Measurements from ENCODE around the gene CACNA1F.

CACNA1F gene

DNA sequence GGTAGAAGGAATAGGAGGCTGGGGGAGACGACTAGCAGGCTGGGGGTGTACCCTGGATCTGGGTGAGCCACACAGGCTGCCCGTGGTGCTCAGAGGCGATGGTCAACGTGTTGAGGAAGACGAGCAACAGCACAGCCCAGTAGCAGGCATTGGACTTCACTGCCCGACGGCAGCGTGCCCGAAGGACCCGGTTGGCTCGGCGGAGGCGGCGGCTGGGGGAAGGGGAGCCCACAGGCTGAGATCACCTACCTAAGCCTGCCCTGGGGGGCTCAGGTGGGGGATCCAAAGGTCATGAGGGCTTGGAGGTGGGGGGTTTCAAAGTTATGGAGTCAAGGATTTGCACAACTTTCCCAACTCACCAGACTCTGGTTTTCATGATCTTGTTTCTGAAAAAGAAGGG is 7.3 kb downstream of the CACNA1F start:
- WGBS = 84% methylated on average over 14 of the region's 14 CpGs

DNA sequence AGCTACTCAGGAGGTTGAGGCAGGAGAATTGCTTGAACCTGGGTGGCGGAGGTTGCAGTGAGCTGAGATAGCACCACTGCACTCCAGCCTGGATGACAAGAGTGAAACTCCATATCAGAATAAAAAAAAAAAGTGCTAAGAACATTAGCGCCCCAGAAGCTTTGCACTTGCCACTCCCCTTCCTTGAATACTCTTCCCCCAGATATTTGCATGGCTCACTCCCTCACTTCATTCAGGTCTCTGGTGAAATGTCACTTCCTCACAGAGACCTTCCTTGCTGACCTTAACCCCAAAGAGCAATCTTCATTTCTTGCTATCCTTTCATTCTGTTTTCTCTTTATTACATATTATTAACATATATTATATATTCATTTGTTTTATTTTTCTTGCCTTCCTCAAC is 11.3 kb downstream of the CACNA1F start:
- Histone ChIP-seq H3K9ac (ENCODE audit: low read depth, low read length) (no peak overlapping the region), H3K4me1 (ENCODE audit: insufficient read depth, low read length) (no peaks in the 10 kb centered on the region), H3K36me3 (ENCODE audit: insufficient read depth, low read length) (no peaks in the 10 kb centered on the region), H3K27ac (ENCODE audit: low read depth, low read length) (no peak overlapping the region), H3K9me3 (ENCODE audit: insufficient read depth, low read depth, low read length) (no peaks in the 10 kb centered on the region), H3K4me3 (ENCODE audit: low read length) (no peak overlapping the region), H3K27me3 (ENCODE audit: insufficient read depth, low read length) (no peaks in the 10 kb centered on the region; the same call in 1 of the 2 replicates)
- WGBS = 84% methylated on average over 2 of the region's 2 CpGs

More for the DNA sequence above, 7.3 kb downstream of the CACNA1F start:
- Histone ChIP-seq H3K27ac (ENCODE audit: low read depth, low read length) (no peak overlapping the region), H3K4me3 (ENCODE audit: low read length) (no peak overlapping the region), H3K36me3 (ENCODE audit: insufficient read depth, low read length) (no peaks in the 10 kb centered on the region), H3K4me1 (ENCODE audit: insufficient read depth, low read length) (no peaks in the 10 kb centered on the region), H3K9me3 (ENCODE audit: insufficient read depth, low read depth, low read length) (no peaks in the 10 kb centered on the region), H3K27me3 (ENCODE audit: insufficient read depth, low read length) (no peaks in the 10 kb centered on the region; the same call in 1 of the 2 replicates), H3K9ac (ENCODE audit: low read depth, low read length) (no peak overlapping the region)

DNA sequence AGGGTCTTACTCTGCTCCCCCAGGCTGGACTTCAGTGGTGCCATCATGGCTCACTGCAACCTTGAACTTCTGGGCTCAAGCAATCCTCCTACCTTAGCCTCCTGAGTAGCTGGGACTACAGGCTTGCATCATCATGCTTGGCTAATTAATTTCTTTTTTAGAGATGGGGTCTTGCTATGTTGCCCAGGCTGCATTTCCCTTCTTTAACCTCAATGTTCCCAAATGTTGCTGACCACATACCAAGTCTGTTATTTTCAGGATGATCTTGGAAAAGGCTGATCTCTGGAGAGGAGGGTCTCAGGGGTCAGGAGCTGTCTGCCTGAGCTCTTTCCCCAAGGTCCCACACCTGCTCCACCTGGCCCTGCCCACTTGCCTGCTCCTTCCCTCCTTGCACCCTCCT is 13.0 kb downstream of the CACNA1F start:
- no peaks in the 10 kb centered on the region for H3K36me3 ChIP-seq (ENCODE audit: insufficient read depth, low read length)
- no peaks in the 10 kb centered on the region; the same call in 1 of the 2 replicates for H3K27me3 ChIP-seq (ENCODE audit: insufficient read depth, low read length)
- H3K27ac ChIP-seq (ENCODE audit: low read depth, low read length) = no peak overlapping the region
- H3K9me3 ChIP-seq (ENCODE audit: insufficient read depth, low read depth, low read length) = no peaks in the 10 kb centered on the region
- no peaks in the 10 kb centered on the region for H3K4me1 ChIP-seq (ENCODE audit: insufficient read depth, low read length)
- H3K9ac ChIP-seq (ENCODE audit: low read depth, low read length) = no peak overlapping the region
- H3K4me3 ChIP-seq (ENCODE audit: low read length) = no peak overlapping the region

DNA sequence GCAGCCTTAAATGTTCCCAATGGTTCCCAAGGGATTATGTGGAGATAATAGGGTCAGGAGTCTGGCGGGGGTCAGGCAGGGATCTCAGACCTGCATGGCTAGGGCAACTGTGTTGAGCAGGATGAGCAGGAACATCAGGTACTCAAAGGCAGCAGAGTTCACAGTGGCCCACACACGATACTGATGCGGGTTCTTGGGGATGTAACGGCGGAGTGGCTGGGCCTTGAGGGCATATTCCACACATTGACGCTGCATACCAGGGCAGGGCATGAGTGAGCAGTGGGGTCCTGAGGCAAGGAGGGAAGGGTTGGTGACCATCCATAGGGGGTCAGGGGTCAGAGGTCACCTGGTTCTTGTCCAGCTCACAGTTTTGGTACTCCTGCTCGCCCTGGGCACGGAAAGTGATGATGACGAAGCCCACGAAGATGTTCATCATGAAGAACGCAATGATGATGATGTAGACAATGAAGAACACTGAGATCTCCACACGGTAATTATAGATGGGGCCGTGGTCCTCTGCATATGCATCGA is 18.1 kb downstream of the CACNA1F start:
- Histone ChIP-seq H3K36me3 (ENCODE audit: insufficient read depth, low read length) (no peaks in the 10 kb centered on the region), H3K4me1 (ENCODE audit: insufficient read depth, low read length) (no peaks in the 10 kb centered on the region), H3K27me3 (ENCODE audit: insufficient read depth, low read length) (no peaks in the 10 kb centered on the region), H3K9me3 (ENCODE audit: insufficient read depth, low read depth, low read length) (no peaks in the 10 kb centered on the region), H3K9ac (ENCODE audit: low read depth, low read length) (no peak overlapping the region), H3K27ac (ENCODE audit: low read depth, low read length) (no peak overlapping the region), H3K4me3 (ENCODE audit: low read length) (no peak overlapping the region)
- WGBS = 95% methylated on average over 14 of the region's 14 CpGs

DNA sequence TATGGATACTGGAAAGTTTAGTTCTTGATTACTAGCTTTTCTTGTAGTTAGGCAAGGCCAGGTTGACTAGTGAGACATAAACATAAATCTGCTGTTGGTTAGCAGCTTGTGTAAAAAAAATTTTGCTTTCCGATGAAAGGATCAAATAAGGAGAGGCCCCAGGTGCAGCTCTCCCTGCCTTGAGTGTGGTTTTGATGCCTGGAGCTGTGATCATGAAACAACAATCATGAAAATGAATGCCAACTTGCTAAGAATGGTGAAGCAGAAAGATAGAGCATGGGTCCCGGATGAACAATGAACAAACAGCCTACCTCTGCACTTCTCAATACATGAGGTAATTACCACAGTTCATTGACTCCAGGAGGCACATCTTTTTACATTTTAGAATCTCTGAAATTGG is 18.7 kb downstream of the CACNA1F start:
- WGBS = 98% methylated on average over 2 of the region's 2 CpGs
- Histone ChIP-seq H3K9ac (ENCODE audit: low read depth, low read length) (no peak overlapping the region), H3K36me3 (ENCODE audit: insufficient read depth, low read length) (no peaks in the 10 kb centered on the region), H3K9me3 (ENCODE audit: insufficient read depth, low read depth, low read length) (no peaks in the 10 kb centered on the region), H3K4me1 (ENCODE audit: insufficient read depth, low read length) (no peaks in the 10 kb centered on the region), H3K27me3 (ENCODE audit: insufficient read depth, low read length) (no peaks in the 10 kb centered on the region), H3K27ac (ENCODE audit: low read depth, low read length) (no peak overlapping the region), H3K4me3 (ENCODE audit: low read length) (no peak overlapping the region)

DNA sequence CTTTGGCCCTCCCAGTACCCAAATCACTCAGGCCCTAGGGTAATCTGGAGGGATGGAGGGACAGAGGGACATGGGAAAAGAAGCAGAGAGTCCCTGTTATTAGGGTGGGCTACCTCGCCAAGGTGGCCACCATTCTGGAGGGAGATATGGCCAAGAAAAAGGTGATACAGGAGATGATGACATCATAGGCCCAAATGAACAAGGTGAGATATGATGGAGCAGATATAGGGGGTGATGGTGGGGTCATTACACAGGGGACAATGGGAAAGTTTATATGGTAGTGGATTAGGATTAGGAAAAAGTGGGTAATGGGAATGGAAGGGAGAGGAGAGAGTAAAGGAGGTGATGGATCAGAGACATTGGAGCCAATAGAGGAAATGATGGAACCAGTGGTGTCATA is 20.3 kb downstream of the CACNA1F start:
- Histone ChIP-seq H3K4me3 (ENCODE audit: low read length) (no peak overlapping the region), H3K27ac (ENCODE audit: low read depth, low read length) (no peak overlapping the region), H3K27me3 (ENCODE audit: insufficient read depth, low read length) (no peaks in the 10 kb centered on the region), H3K9me3 (ENCODE audit: insufficient read depth, low read depth, low read length) (no peaks in the 10 kb centered on the region), H3K36me3 (ENCODE audit: insufficient read depth, low read length) (no peaks in the 10 kb centered on the region), H3K4me1 (ENCODE audit: insufficient read depth, low read length) (no peaks in the 10 kb centered on the region), H3K9ac (ENCODE audit: low read depth, low read length) (no peak overlapping the region)
- 81% methylated on average over 1 of the region's 1 CpG for WGBS

DNA sequence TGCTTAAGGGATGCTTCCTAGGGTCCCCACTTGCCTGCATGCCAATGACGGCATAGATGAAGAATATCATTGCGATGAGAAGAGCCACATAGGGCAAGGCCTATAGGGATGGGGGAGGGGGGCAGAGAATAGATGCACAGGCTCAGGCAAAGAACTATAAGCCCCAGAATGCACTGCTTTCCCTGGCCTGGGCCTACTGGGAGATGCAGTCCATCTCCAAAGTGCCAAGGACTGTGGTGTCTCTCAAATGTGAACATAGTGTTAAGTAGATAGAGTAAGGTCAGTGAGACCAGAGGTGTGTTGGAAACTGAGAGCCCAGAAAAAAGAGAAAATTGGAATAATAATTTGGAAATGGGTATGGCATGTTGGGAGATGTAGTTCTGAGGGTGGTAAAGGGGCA is 20.9 kb downstream of the CACNA1F start:
- Histone ChIP-seq H3K27ac (ENCODE audit: low read depth, low read length) (no peak overlapping the region), H3K9me3 (ENCODE audit: insufficient read depth, low read depth, low read length) (no peaks in the 10 kb centered on the region), H3K4me3 (ENCODE audit: low read length) (no peak overlapping the region), H3K27me3 (ENCODE audit: insufficient read depth, low read length) (no peaks in the 10 kb centered on the region), H3K9ac (ENCODE audit: low read depth, low read length) (no peak overlapping the region), H3K36me3 (ENCODE audit: insufficient read depth, low read length) (no peaks in the 10 kb centered on the region), H3K4me1 (ENCODE audit: insufficient read depth, low read length) (no peaks in the 10 kb centered on the region)
- 93% methylated on average over 2 of the region's 2 CpGs for WGBS

DNA sequence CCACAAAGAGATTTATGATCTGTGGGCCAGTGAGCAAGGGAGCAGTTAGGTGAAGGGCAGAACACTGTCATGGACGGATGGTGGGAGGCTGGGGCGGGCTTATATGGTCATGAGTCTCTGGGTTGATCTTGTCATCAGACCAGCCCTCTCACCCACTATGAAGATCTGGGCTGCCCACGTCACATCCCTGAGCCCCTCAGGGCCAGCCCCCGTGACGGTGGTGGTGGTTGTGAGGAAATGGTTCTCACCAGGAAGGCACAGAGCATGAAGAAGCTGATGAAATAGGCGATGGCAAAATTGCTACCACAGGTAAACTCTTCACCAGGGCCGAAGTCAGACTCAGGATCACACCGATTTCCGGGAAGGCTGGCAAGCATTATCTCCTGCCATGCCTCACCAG is 22.1 kb downstream of the CACNA1F start:
- H3K27ac ChIP-seq (ENCODE audit: low read depth, low read length) = no peak overlapping the region
- H3K4me1 ChIP-seq (ENCODE audit: insufficient read depth, low read length) = no peaks in the 10 kb centered on the region
- H3K27me3 ChIP-seq (ENCODE audit: insufficient read depth, low read length) = no peaks in the 10 kb centered on the region
- H3K4me3 ChIP-seq (ENCODE audit: low read length) = no peak overlapping the region
- H3K9ac ChIP-seq (ENCODE audit: low read depth, low read length) = no peak overlapping the region
- WGBS = 95% methylated on average over 7 of the region's 9 CpGs
- no peaks in the 10 kb centered on the region for H3K9me3 ChIP-seq (ENCODE audit: insufficient read depth, low read depth, low read length)
- H3K36me3 ChIP-seq (ENCODE audit: insufficient read depth, low read length) = no peaks in the 10 kb centered on the region

DNA sequence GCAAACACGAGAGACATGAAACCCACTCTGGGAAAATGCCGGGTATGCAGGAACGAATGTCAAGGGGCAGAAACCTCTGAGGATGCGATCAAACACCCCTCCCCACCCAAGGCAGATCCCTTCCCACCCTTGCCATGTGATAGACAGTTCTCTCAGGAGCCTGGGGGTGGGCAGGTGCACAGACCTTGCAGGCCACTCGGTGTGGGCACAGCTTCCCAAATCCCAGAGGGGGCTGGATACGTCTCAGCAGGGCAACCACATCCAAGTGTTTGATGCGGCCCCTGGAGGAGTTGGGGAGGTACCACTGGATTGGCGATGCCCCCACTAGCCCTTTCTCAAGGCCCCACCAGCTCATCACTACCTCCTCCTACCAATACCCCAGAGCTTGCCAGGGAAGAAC is 22.7 kb downstream of the CACNA1F start:
- H3K9me3 ChIP-seq (ENCODE audit: insufficient read depth, low read depth, low read length) = no peaks in the 10 kb centered on the region
- no peak overlapping the region for H3K4me3 ChIP-seq (ENCODE audit: low read length)
- WGBS = 94% methylated on average over 6 of the region's 8 CpGs
- H3K36me3 ChIP-seq (ENCODE audit: insufficient read depth, low read length) = no peaks in the 10 kb centered on the region
- no peak overlapping the region for H3K27ac ChIP-seq (ENCODE audit: low read depth, low read length)
- H3K27me3 ChIP-seq (ENCODE audit: insufficient read depth, low read length) = no peaks in the 10 kb centered on the region
- no peak overlapping the region for H3K9ac ChIP-seq (ENCODE audit: low read depth, low read length)
- H3K4me1 ChIP-seq (ENCODE audit: insufficient read depth, low read length) = no peaks in the 10 kb centered on the region

DNA sequence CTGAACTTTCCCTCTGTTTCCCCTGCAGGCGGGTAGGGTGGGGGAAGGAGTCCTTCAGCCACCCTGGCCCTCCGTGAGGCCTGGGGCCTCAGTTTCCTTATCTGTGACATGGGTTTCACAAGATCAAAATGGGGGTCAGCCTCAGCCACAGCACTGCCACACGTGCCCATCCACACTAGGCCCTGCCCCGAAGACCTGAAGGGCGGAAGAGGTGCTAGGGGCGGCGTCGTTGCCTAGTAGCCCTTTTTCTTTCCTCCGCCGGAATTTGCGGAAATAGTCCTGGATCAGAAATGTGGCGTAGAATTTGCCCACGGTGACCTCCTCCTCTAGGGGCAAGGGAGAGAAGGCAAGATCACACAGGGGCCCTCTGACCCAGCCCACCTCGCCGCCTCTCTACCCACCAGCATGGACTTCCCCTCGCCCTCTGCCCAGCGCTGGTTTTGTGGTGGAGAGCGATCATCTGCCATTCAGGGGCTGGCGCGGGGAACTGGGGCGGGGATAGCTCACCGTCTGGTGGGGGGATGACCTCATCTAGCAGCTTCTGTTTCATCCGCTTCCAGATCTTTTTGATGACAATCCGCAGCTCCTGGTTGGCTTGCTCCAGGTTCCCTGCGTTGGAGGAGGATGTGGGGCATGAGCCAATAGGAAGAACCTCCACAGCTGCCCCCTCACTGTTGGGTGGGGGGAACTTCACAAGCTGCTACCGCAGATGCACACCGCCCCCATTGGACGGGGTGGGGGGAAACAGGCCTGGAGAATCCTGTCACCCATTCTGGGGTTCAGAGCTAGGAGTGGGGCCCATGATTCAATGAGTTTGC is 23.5 kb downstream of the CACNA1F start:
- no peaks in the 10 kb centered on the region for H3K9me3 ChIP-seq (ENCODE audit: insufficient read depth, low read depth, low read length)
- peak overlapping the region; percentile 31 for H3K4me3 ChIP-seq (ENCODE audit: low read length)
- H3K36me3 ChIP-seq (ENCODE audit: insufficient read depth, low read length) = no peaks in the 10 kb centered on the region
- whole genome bisulfite sequencing = 70% methylated on average over 25 of the region's 28 CpGs
- H3K9ac ChIP-seq (ENCODE audit: low read depth, low read length) = no peak overlapping the region
- no peaks in the 10 kb centered on the region for H3K27me3 ChIP-seq (ENCODE audit: insufficient read depth, low read length)
- no peak overlapping the region for H3K27ac ChIP-seq (ENCODE audit: low read depth, low read length)
- H3K4me1 ChIP-seq (ENCODE audit: insufficient read depth, low read length) = no peaks in the 10 kb centered on the region

DNA sequence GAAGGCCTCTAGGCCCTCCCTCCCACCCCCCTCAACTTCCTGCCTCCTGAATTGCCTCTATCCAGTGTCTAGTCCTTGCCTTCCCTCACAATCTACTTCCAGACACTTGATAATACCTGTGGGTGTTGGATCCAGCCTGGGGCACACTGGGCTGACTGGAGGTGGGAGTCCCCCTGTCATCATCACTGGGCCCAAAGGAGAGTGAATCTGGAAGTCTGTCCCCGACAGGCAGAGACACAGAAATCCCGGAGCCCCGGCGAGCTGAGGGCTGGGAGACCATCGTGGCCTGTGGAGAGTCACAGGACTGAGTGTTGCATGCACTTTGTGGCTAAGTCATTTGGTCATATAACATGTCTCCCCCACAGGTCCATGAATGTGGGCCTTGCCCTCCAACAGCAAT is 24.7 kb downstream of the CACNA1F start:
- no peak overlapping the region for H3K4me3 ChIP-seq (ENCODE audit: low read length)
- no peaks in the 10 kb centered on the region for H3K36me3 ChIP-seq (ENCODE audit: insufficient read depth, low read length)
- H3K27ac ChIP-seq (ENCODE audit: low read depth, low read length) = no peak overlapping the region
- H3K27me3 ChIP-seq (ENCODE audit: insufficient read depth, low read length) = no peaks in the 10 kb centered on the region
- 88% methylated on average over 5 of the region's 5 CpGs for WGBS
- H3K9ac ChIP-seq (ENCODE audit: low read depth, low read length) = no peak overlapping the region
- H3K4me1 ChIP-seq (ENCODE audit: insufficient read depth, low read length) = no peaks in the 10 kb centered on the region
- no peaks in the 10 kb centered on the region for H3K9me3 ChIP-seq (ENCODE audit: insufficient read depth, low read depth, low read length)

Data from HUES64 (cell line).